SKM-1 (cell line): ENCODE measurements around the gene GNAI1.

ENCODE experiments used
- DNase-seq: peaks from one replicate; lab custom pipeline; 2025; ENCODE audit not compliant: unreplicated experiment; lab: John Stamatoyannopoulos, UW

The GNAI1 gene

DNA sequence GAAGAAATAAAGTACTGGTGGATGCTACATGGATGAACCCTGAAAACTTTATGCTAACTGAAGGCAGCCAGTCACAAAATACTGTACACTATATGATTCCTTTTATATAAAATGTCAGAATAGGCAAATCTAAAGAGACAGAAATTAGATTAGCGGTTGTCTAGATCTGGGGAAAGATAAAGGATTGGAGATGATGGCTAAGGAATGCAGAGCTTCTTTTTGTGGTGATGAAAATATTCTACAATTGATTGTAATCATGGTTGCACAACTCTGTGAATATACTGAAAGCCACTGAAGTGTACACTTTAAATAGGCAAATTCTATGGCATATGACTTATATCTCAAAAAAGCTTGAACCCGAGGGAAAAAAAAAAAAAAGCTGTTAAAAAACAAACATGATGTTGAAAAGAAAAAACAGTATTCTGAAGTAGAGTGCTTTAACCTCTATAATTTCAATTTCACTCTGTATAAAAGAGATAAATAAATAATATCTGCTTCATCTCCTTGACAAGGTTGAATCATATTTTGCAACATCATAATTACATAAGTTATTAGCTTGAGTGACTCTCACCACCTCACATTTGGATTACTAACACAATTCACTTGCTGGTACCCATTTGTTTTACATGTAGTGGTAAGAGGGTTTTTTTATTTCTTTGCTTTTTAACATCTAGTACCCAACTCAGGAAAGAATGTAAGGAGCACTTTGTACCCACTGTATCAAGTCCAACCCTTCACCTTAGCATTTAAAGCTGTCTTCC is 2.8 kb upstream of the GNAI1 start:
- DNase-seq, result no peak

DNA sequence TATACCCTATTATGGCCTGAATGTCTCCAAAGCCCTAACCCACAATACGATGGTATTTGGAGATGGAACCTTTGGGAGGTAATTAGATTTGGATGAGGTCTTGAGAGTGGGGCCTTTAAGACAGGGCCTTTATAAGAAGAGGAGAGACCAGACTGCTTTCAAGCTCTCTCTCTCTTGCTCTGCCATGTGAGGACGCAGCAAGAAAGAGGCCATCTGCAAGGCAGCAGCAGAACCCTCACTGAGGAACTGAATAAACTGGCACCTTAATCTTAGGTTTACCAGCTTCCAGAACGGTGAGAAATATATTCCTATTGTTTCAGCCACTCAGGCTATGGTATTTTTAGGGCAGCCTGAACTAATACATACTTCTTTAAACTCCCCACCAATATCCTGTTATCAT is 2.0 kb upstream of the GNAI1 start:
- no peak for DNase-seq

DNA sequence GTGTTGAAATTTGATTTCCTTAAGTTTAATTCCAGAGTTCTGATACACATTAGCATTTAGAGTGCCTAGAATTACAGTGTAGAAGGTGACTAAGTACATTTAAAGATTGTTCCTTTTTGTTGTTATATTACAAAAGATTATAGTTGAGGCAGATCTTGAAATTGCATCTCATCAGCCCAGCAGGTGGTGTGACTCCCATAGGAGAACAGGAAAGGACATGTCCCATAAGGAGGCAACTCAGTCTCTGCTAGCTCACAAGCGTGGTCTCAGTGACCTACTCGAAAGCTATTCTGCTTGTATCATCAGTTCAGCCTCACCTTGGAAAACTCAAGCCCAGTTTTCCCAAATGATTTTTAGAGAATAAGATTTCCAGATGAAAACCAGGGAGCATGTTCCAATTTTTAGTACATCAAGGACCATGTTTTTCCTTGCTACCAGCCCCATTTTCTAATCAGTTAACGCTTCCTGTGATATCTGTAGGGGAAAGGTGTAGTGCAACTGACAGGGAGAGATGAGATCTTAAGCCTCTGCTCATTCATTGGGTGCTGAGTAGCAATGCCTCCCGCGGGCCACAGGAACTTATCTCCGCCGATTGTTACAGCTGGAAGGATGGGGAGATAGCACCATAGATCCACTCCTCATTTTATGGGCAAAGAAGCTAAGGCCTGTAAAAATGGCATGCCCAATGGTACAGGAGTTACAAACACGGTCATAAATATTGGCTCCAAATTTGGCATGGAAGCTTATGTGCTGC is 1.1 kb upstream of the GNAI1 start:
- no peak for DNase-seq

DNA sequence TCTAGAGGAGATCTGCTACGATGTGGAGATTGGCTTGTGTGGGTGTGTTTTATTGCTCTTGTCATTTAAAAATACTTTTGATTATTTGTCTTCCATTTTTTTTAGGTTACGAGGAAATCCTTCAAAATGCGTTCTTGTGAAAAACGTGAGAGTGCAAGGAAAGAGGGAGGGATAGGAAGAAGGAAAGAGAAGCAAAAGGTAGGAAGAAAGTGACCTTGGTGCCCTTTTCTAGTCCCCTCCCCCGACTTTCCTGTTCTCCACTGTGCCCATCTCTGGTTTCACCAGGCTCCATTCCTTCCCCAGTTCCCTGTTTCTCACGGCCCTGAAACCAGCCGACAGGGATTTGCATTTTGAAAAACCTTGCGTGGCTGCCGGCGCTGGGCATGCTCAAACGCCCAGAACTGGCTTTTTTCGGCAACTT is 506 bp upstream of the GNAI1 start:
- no peak for DNase-seq

DNA sequence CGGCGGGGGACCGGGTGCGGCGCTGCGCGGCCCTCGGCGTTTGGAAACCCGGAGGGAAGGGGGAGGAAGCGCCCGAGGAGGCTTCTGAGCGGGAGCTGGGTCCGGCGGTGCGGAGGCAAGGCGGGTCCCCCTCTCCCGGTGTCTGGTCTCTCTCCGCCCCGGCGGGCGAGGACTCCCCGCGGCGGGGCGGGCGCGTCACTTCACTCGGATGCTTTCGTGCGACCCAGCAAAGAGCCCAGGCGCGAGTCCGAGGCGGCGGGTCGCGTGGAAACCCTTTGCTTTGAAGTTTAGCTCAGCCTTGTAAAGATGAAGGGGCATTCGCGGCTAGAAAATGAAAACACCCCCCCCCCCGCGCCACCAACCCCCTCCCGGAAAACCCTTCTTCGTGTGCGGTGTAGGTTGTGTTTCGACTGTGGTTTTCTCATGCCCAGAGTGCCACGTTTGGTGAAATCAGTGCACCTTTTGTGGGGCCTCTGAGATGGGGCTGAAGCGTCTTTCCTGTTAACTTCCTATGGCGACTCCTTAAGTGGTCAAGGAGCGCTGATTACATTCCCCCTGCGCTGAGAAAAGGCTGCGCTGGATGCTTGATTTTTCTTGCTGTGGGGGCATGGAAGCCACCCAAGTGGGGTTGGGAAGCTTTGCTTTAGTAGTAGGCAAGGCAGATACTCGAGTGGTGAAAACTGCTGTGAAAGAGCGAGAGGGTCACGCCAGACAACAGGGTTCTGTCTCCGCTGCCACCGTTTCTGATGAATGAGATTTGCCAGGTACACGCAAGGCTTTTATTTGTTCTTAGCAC is 876 bp downstream of the GNAI1 start:
- no peak for DNase-seq

DNA sequence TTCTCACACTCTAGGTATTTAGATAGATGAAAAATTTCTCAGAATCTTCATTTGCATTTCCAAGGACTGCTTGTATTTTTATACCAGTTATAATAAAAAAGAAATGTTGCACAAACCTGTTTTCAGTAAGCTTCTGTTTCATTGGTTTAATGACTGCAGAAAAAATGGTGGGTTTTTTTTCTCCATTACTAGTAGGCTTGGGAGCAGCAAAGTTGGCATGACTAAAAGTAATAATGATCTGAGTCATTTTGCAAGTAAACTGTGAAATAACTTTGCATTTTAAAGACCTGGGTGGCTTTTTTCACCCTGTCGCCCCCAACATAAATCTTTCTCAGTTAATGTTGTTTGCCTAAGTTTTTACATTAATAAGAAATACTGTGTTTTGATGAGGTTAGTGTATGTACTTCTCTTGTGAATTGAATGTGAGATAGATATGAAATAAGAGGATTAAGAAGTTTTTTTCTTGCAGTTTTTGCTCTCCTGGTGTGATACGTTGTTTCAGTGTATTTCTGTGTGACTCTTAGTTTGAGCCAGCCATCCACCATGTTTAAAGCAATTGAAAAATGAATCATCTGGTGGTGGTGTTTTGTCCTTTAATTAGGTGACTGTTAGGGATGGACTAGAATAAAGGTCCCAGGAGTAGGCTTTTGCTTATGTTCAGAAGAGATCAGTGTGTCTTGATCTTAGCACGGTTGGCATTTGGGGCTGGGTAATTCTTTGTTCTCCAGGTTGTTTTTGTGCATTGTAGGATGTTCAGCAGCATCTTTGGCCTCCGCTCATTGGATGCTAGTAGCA is 1.8 kb downstream of the GNAI1 start:
- DNase-seq, result no peak

DNA sequence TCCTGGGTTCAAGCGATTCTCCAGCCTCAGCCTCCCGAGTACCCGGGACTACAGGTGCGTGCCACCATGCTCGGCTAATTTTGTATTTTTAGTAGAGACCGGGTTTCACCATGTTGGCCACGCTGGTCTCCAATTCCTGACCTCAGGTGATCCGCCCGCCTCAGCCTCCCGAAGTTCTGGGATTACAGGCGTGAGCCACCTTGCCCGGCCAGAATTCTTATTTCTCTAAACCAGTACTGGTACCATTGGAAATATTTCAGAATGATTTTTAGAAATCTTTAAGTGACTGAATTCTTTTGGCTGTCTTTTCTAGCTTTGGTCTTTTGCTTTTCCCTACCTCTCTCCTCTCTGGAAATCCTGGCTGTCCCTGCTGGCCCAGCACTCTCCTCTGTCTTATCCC is 2.8 kb downstream of the GNAI1 start:
- no peak for DNase-seq

DNA sequence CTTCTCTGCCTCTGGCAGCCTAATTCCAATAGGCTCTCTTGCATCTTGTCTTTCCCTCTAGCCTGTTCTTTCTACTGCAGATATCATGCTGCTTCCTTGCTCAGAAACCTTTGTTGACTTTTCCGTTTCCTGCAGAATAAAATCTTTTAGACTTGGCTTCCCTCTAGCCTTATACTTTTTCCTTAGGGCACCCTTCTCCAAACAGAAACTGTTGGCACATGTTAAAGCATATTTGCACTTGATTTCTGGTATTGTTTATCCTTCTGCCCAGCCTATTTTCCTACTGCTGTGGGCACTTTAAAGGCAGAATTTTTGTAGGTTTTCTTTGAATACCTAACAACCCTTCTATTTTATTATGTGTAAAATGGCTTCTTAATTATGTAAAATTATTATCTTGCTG is 4.6 kb downstream of the GNAI1 start:
- DNase-seq, result no peak

DNA sequence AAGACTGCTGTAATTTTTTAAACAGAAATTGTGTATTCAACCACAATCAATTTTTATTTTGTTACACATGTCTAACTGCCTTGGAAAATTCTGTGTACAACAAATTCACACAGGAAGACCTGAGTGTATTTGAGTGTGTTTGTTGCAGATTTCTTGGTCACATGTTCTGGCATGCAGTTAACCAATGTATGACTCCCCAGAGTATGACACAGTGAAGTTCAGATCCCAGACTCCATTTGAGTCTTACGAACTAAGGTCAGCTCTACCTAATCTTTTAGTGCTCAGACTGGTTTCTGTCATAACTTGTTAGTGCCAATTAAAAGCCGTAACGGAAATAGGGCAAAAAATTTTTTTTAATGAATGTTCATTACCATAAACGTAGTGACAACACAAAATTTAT is 5.8 kb downstream of the GNAI1 start:
- DNase-seq, result no peak

DNA sequence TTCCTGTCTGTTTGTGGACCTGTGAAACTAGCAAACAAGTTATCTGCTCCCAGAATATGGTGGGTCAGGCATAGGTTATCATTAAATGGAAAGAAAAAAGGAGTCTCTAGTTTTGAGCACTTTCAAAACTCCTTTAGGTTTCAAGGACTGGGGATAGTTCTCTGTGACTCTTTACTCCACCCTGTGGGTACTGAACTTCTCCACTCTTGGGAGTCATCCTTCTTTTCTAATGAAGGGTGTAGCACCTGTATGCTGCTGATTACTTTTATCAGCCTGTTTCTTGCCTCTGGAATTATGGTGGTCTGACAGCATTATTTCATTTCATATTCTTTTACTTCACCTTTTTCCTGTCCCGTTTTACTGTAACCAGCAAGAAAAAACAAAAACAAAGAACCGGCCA is 6.7 kb downstream of the GNAI1 start:
- no peak for DNase-seq

DNA sequence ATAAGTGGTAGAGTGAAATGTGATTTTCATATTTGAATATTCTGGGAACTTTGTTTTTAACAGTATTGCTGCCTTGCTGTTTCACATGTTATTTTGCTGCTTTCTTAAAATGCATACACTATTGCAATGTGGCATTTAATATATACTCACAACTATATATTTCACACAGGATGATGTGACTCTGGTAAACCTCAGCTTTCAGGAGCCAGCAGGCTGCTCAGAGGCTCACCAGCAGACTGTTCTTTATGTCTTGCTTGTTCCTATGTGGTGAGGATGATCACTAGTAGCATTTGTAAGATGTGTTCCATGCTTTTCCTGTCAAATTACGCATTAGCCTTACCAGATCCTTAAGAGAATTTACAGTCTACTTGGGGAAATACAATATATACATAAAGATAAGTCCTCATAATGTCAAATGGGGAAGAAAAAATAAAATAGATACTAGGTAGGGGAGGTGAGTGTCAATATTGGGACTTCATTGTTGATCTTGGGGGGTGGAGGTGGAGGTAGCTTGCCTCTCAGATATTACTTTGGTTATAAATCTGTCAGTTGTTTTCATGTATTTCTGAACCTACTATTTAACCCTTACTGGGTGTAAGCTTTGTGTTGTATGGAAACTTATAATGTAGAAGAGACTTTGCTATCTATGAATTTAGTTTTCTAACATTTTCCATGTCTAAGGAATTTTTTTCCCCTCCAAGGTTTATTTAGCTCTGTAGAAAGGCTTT is 8.4 kb downstream of the GNAI1 start:
- no peak for DNase-seq

DNA sequence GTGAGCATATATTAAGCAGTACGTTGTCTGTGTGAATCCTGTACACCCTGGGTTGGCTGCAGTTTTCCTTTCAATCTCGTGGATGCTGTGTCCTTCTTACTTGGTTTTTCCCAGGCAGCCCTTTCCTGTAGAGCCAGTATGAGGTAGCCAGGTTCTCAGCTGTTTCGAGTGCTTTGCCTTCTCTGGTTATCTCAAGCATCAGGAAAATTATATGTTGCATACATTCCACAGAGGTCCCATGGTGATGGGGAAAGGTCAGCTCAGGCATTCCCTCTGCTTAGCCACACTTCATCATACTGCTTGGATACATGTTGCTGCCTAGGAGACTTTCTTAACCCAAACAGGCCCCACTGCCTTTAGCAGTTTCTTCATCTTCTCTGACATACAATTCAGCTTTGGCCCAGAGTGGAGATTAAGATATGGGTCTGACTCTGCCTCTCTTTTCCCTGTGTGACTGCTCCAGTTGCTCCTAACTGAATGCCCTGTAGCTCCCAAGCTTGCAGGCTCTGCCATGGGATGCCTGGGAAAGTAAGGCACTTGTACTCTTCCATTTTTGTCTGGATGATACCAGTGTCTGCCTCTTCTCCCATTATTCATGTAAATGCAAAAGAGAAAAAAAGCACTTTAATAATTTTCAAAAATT is 11.3 kb downstream of the GNAI1 start:
- no peak for DNase-seq

DNA sequence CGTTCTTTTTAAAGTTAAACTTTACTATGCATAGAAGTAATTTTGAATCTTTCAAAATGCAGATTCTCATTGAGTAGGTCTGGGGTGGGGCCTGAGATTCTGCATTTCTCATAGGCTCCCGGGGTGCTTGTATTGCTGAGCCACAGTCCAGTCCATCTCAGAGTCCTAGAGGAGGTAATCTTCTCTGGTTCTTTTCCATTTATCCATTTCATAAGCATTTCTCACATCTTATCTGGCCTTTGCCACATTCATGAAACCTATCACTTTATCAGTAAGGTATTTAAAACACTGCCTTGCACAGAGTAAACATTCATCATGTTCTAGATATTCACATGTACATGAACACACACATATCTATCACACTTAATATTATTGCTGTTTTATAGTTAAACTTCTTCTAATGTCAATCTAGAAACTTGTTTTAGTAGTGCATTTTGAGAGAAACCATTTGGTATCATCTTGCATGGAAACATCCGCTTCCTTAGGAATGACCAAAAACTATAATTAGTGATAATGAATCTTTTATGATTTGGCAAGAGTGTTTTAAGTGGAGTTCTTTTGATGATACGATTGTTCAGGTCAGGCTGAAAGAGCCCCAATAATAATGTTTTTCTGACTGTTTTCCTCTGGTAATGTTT is 12.0 kb downstream of the GNAI1 start:
- no peak for DNase-seq

DNA sequence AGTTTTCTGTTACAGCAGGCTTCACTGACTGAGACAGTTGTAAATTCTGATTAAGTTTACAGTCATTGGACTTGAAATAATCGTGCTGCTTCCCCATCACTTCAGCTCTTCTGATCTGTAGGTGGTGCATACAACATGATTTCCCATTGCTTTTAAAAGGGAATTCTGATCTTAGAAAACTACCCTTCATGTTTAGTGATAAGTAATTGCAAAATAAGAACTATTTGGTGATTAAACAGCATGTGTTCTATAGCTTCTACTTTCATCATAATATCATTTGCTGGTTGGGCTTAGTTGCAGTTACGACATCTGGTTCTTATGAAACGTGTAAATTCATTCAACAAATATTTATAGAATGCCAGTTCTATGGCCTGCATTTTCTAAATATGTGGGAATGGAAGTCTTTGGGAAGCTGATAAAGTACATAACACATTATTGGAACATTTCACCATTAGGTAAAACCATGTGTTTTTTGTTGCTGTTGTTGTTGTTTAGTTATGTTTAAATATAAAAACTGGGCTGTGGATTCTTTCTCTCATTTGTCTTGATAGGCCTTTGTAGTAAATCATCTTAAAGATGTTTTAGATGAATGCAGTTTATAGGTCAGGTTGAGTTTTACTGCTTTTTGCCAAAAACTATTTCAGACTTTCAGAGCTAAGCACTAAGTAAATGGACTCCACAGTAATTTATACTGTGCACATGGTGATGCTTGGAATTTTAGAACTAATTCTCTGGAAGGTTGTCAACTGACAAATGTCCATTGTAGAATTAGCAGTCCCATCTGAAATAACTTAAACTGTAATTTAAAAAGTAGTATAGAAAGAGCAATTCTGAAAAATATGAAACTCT is 13.1 kb downstream of the GNAI1 start:
- DNase-seq, result no peak

DNA sequence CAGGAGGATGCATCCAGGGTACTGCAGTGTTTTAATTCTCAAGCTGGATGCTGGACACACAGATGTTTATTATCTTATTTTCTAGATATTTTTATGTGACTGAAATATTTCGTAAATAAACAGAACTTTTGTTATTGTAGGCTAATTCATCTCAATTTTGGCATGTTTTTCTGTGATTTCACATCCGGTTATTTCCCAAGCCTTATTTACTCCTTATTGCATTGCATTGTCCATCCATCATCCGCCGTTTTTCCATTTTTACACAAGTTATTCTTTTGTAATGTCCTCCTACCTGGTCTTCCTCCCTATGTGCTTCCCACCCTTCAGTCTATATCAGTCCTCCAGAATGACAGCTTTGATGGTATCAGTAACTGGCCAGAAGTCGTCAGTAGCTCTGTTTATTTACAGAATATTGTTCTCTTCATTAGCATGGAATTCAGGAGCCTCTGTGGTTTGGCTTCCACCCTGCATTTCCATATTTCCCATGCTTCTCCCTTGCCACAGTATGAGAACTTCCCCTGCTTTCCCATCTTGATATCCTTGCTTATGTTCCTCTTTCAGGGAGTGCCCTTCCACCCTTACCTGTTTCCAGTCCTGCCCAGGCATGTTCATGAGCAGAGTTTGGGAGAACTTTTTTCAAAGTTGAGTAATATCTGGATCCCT is 16.1 kb downstream of the GNAI1 start:
- no peak for DNase-seq

DNA sequence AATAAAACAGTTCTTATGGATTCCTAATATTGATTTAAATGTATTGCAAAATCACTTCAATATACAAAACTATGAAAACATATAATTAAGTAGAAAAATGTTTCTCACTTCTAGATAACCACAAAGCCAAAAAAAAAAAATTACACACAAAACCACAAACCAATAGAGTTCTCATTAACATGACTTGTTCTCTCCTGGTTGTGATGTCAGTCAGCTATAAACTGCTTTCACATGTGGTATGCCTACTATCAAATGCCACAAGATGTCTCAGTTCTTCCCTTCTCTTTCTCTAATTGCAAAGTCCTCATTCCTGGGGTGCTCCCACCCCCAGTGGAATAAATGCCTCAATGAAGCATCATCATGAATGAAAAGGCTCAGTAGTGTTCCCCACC is 16.6 kb downstream of the GNAI1 start:
- DNase-seq, result no peak

DNA sequence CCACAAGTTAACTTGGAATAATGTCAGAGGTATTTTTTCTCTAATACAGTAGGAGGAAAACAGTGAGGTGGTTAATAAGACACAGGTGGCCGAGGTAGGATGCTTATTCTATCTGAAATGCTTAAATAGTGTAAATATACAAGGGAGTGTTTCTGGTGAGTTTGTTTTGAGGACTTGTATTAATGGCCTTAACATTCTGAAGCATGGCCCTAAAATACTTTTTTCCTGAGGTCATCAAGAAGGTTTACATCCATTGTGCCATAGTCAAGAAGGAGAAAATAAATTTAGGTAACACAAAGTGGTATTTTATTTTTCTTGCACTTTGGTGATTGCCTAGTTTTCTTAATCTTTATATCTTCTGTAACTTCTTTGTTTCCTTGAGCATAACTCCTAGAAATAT is 18.8 kb downstream of the GNAI1 start:
- DNase-seq, result no peak
